Uterus (tissue), 4 donors: ENCODE results near the gene IL17B. TPM values are rescaled to one million over a fixed set of nuclear protein-coding genes. Genes with fewer than 3 reads are reported as not detected.

ENCODE experiments used
- DNase-seq, 2 donors: peaks; one replicate each; pipeline ENCODE4 v3.0.0-alpha.2; 2019 to 2020
- H3K27ac ChIP-seq, 2 donors: fragments of 200-600 bp; sonication (generic); 1 replicate in 1 of 2; 2 replicates in 1 of 2; pipeline ENCODE4 v1.5.1; 2016 to 2018
- H3K27me3 ChIP-seq, 2 donors: fragments of 200-600 bp; sonication (generic); one replicate each; pipeline ENCODE4 v1.5.1; 2018 to 2019; ENCODE audit warnings: control low read depth in 1 of 2
- H3K36me3 ChIP-seq, 2 donors: fragments of 200-600 bp; sonication (generic); one replicate each; pipeline ENCODE4 v1.5.1; 2019; ENCODE audit warnings: control low read depth in 1 of 2
- H3K4me1 ChIP-seq, 2 donors: fragments of 200-600 bp; sonication (generic); one replicate each; pipeline ENCODE4 v1.5.1; 2018 to 2019; ENCODE audit warnings: control low read depth in 1 of 2
- H3K4me3 ChIP-seq, 2 donors: fragments of 200-600 bp; sonication (generic); 1 replicate in 1 of 2; 2 replicates in 1 of 2; pipeline ENCODE4 v1.5.1; 2018 to 2019; ENCODE audit warnings: mild to moderate bottlenecking in 1 of 2
- H3K9me3 ChIP-seq, 2 donors: fragments of 200-600 bp; sonication (generic); one replicate each; pipeline ENCODE4 v1.5.1; 2019; ENCODE audit warnings: control low read depth in 1 of 2
- CTCF ChIP-seq, 4 experiments: fragments of 200-600 bp in 2 of 4; fragments of 450-650 bp in 2 of 4; sonication (generic) in 2 of 4; IDR thresholded peaks; one replicate each; pipeline ENCODE4 v1.5.1; 2016 to 2019; ENCODE audit warnings: antibody characterized with exemption in 4 of 4, mild to moderate bottlenecking in 2 of 4, moderate library complexity in 1 of 4
- POLR2A ChIP-seq, 2 donors: fragments of 450-650 bp; IDR thresholded peaks; one replicate each; pipeline ENCODE4 v1.6.1; 2016; ENCODE audit warnings: antibody characterized with exemption in 2 of 2, mild to moderate bottlenecking in 1 of 2, moderate library complexity in 1 of 2
- intact Hi-C: fragments of 100-400 bp; cut with DNase I; formaldehyde crosslinking; loops from one replicate; pipeline ENCODE4 v1.15.1; 2023; ENCODE audit warnings: low total_unique reads
- total RNA-seq, 4 donors: library from RNA; depleted of rRNA in 3 of 4; stranded (reverse); fragments of >200 nt in 3 of 4; gene quantifications; one replicate each; pipeline versions ENCODE4 v1.1.0 to v1.2.4, GENCODE V29; 2014 to 2023
- donor health status: DM: yes; HTN: yes; CAD: no.

IL17B gene
- total RNA-seq: 1 to 10 TPM in 2 of 4 donors, not detected in 2; 1.6 to 2.3 TPM

DNA sequence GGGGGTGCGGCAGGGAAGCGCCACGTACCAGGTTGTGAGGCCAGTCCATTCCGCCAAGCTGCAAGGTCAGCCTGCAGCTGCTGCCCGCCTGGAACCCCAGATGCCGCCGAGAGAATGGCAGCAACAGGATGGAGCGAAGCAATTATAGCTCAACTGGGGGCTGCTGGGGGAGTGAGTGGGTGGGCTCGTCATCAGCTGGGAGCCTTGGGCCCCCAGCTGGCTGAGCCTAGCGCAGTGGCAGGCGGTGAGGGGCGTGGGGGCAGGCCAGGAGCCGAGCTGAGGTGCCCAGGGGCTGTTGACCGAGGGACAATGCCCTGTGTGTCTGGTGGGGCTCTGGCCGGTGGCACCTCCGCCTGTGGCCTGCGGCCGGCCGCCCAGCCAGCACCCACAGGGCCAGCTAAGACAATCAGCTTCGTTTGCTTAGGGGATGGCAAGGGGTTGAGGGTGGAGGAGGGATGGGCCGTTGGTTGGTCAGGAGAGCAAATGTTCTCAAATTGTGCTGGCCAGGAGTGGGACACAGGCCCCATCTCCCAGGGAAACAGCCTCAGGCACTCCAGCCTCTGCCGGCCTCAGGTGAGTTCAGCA, at the start of gene IL17B:
Gene IL17B, minus strand, starts transcription at position 116 of the 585 bp plus-strand sequence. Its CDS starts 67 bp downstream, at position 49.
- no peak within 1 kb of the TSS for H3K4me3 ChIP-seq
- intact Hi-C loops: no loop called here

GRCh38 chr5:149428032-149428431, 48.9 kb upstream of the IL17B start:
- H3K4me1 ChIP-seq: peaks cover 4 to 8% of the 10 kb centered on the region in 2 donors
- peak overlapping the region; percentile 99 for H3K27ac ChIP-seq
- H3K4me3 ChIP-seq: no peak overlapping the region
- DNase-seq: no peak
- TF ChIP-seq CTCF (IDR thresholded peaks at IDR 0.05): no peak
- H3K9me3 ChIP-seq: no peaks in the 10 kb centered on the region
- no peaks in the 10 kb centered on the region for H3K27me3 ChIP-seq
- intact Hi-C loops: no loop called here
- no peaks in the 10 kb centered on the region for H3K36me3 ChIP-seq

More for the DNA sequence above, at the start of gene IL17B:
- H3K36me3 ChIP-seq: no peaks in the 10 kb centered on the region
- no peaks in the 10 kb centered on the region for H3K27me3 ChIP-seq
- DNase-seq: no peak
- peaks cover 7 to 9% of the 10 kb centered on the region in 2 donors for H3K4me1 ChIP-seq
- no peak for TF ChIP-seq CTCF (IDR thresholded peaks at IDR 0.05)
- TF ChIP-seq POLR2A (IDR thresholded peaks at IDR 0.05): no peak
- peak within 1 kb of the TSS; percentile 93 to 95 for H3K27ac ChIP-seq
- no peaks in the 10 kb centered on the region for H3K9me3 ChIP-seq

GRCh38 chr5:149427374-149427773, 48.3 kb upstream of the IL17B start:
- no peak for DNase-seq
- Histone ChIP-seq H3K4me1 (peaks cover 4 to 9% of the 10 kb centered on the region in 2 donors), H3K9me3 (no peaks in the 10 kb centered on the region), H3K36me3 (no peaks in the 10 kb centered on the region), H3K27ac (peak overlapping the region; percentile 99), H3K4me3 (no peak overlapping the region), H3K27me3 (no peaks in the 10 kb centered on the region)
- intact Hi-C loops: no loop called here
- TF ChIP-seq POLR2A (IDR thresholded peaks at IDR 0.05): no peak
- no peak for TF ChIP-seq CTCF (IDR thresholded peaks at IDR 0.05)

DNA sequence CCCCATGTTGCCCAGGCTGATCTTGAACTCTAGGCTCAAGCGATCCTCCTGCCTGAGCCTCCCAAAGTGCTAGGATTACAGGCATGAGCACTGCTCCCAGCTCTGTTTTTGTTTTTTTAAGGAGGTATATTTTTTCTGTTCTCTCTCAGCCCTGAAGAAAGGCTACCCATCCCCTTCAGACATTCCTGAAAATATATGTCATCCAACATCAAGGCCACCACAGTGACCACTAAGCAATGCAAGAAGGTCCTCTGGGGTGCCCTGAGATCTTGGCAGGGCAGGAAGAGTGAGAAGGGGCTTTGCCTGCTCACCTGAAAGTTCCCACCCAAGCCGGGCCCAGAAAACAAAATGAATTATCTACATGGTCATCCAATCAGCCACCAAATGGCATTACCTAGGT, 47.8 kb upstream of the IL17B start:
- H3K27ac ChIP-seq: peak overlapping the region; percentile 99
- peaks cover 4 to 9% of the 10 kb centered on the region in 2 donors for H3K4me1 ChIP-seq
- intact Hi-C loops: no loop called here
- no peaks in the 10 kb centered on the region for H3K9me3 ChIP-seq
- no peaks in the 10 kb centered on the region for H3K36me3 ChIP-seq
- DNase-seq: no peak
- H3K4me3 ChIP-seq: no peak overlapping the region
- no peaks in the 10 kb centered on the region for H3K27me3 ChIP-seq
- TF ChIP-seq POLR2A (IDR thresholded peaks at IDR 0.05): no peak
- no peak for TF ChIP-seq CTCF (IDR thresholded peaks at IDR 0.05)

DNA sequence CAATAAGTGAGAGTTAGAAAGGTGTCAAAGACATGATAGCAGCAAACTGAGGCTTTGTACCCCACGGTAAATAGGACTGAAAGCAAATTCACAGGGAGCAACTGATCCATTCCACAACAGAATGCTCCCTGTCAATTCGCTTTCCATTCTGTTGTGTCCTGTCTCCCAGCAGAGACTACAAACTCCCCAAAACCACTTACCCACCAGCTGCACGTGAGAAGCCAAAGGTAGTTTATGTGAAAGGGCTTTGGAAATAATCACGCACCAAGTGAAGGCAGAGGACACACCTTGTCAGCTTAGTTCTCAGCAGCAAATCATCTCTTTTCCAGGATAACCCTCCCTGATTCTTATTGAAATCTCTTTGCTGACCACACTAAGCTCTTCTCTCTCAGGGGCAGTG, 46.6 kb upstream of the IL17B start:
- intact Hi-C loops: no loop called here
- Histone ChIP-seq H3K27me3 (no peaks in the 10 kb centered on the region), H3K27ac (peak overlapping the region; percentile 99), H3K9me3 (no peaks in the 10 kb centered on the region), H3K4me1 (peaks cover 9 to 11% of the 10 kb centered on the region in 2 donors), H3K4me3 (no peak overlapping the region), H3K36me3 (no peaks in the 10 kb centered on the region)
- no peak for DNase-seq
- TF ChIP-seq POLR2A (IDR thresholded peaks at IDR 0.05) (no peak), CTCF (IDR thresholded peaks at IDR 0.05) (no peak)
